Upper lobe of right lung (tissue), 1 donor: ENCODE results near the gene KATNB1. TPM values are rescaled to one million over a fixed set of nuclear protein-coding genes. Genes with fewer than 3 reads are reported as not detected.

Experiments
- ATAC-seq: fragments of 200-7000 bp; cut with Tn5 transposase; one replicate; pipeline ENCODE4 v1.9.1; 2020; ENCODE audit warnings: mild to moderate bottlenecking, moderate library complexity
- DNase-seq: peaks from one replicate; pipeline ENCODE4 v3.0.0-alpha.2; 2020
- H3K27ac ChIP-seq: fragments of 200-600 bp; one replicate; pipeline ENCODE4 v1.8.0; 2022
- H3K27me3 ChIP-seq: fragments of 200-600 bp; one replicate; pipeline ENCODE4 v1.8.0; 2022; ENCODE audit warnings: mild to moderate bottlenecking
- H3K36me3 ChIP-seq: fragments of 200-600 bp; one replicate; pipeline ENCODE4 v1.8.0; 2022
- H3K4me1 ChIP-seq: fragments of 200-600 bp; one replicate; pipeline ENCODE4 v1.8.0; 2022
- H3K4me3 ChIP-seq: fragments of 200-600 bp; one replicate; pipeline ENCODE4 v1.8.0; 2022; ENCODE audit warnings: mild to moderate bottlenecking
- H3K9me3 ChIP-seq: fragments of 200-600 bp; one replicate; pipeline ENCODE4 v1.8.0; 2022
- intact Hi-C: fragments of 100-400 bp; cut with DNase I; formaldehyde crosslinking; loops from one replicate; pipeline ENCODE4 v1.11.0; 2022
- total RNA-seq: library from RNA; stranded (reverse); fragmentation: NEBNext Ultra II Directional; extraction: Animal tissue kit (Norgen Biotek cat#: 25700); gene quantifications from one replicate; pipeline ENCODE4 v1.2.1, GENCODE V29; 2021
- TF ChIP-seq, protein P1 (sequence below): fragments of 200-600 bp; IDR thresholded peaks from one replicate; pipeline ENCODE4 v1.8.0; 2022; ENCODE audit warnings: antibody characterized with exemption
- donor health status: DM: no; HTN: yes; CAD: no; lungs with severe emphysema.

The KATNB1 gene
- total RNA-seq, 1 donor from 2014 or later: 16.6 TPM

DNA sequence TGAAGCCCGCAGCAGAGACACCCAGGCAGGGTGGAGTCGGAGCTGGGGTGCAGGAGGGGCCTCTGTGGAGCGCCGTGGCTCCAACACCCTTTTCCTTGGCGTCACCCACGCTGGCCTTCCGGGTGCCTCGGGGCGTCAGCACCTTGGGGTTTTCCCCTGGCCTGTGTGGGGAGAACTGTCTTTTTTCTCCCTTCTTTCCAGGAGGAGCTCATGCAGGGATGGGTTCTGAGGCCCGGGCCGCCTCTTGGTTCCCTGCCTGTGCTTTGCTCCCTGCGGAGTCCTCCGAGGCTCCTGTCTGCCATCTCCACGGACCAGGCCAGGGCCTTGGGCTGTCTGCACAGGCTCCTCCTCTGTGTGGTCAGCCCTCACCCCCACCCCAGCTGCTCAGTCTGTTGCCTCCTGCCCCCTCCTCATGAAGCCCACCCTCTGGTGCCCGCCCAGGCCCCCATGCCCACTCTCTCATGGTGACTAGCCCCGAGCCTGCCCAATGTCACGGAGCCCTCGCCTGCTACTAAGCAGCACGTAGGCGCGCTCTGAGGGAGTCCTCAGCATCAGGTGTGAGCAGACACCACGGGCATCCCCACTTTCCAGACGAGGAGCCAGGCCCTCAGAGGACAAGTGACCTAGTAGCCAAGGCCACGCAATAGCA lies 5.0 kb downstream of the KATNB1 start:
- Histone ChIP-seq H3K36me3 (no peaks in the 10 kb centered on the region), H3K27ac (no peak overlapping the region), H3K9me3 (no peaks in the 10 kb centered on the region), H3K4me1 (peaks cover 15% of the 10 kb centered on the region), H3K27me3 (no peaks in the 10 kb centered on the region), H3K4me3 (no peak overlapping the region)
- intact Hi-C loops: no loop called here
- ATAC-seq: no peak
- no peak for DNase-seq
- TF ChIP-seq, protein P1, sequence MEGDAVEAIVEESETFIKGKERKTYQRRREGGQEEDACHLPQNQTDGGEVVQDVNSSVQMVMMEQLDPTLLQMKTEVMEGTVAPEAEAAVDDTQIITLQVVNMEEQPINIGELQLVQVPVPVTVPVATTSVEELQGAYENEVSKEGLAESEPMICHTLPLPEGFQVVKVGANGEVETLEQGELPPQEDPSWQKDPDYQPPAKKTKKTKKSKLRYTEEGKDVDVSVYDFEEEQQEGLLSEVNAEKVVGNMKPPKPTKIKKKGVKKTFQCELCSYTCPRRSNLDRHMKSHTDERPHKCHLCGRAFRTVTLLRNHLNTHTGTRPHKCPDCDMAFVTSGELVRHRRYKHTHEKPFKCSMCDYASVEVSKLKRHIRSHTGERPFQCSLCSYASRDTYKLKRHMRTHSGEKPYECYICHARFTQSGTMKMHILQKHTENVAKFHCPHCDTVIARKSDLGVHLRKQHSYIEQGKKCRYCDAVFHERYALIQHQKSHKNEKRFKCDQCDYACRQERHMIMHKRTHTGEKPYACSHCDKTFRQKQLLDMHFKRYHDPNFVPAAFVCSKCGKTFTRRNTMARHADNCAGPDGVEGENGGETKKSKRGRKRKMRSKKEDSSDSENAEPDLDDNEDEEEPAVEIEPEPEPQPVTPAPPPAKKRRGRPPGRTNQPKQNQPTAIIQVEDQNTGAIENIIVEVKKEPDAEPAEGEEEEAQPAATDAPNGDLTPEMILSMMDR: no peak

DNA sequence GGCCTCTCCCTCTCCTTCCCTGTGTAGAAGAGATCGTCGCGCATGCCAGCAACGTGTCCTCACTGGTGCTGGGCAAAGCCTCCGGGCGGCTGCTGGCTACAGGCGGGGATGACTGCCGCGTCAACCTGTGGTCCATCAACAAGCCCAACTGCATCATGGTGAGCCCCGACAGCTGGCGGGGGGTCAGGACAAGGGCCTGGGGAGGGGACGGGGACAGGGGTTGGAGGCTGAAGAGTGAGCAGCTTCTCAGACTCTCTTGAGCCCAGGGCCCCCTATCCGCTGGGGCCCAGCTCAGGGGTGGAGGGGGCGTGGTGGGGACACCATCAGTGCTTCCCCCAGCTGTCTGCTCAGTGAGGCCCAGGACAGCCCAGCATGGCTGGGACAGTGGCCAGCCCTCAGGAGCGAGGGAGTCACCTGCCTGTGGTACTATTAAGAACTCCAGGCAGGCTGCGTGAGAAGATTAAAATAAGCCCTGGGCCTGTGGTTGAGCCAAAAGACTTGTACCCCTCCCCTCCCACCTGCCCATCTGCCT lies 6.2 kb downstream of the KATNB1 start:
- Histone ChIP-seq H3K27me3 (no peaks in the 10 kb centered on the region), H3K4me1 (peaks cover 8% of the 10 kb centered on the region), H3K36me3 (no peaks in the 10 kb centered on the region), H3K9me3 (no peaks in the 10 kb centered on the region), H3K4me3 (no peak overlapping the region), H3K27ac (no peak overlapping the region)
- ATAC-seq (peak; percentile 9), DNase-seq (no peak)
- TF ChIP-seq, protein P1: no peak
- intact Hi-C loops: no loop called here

DNA sequence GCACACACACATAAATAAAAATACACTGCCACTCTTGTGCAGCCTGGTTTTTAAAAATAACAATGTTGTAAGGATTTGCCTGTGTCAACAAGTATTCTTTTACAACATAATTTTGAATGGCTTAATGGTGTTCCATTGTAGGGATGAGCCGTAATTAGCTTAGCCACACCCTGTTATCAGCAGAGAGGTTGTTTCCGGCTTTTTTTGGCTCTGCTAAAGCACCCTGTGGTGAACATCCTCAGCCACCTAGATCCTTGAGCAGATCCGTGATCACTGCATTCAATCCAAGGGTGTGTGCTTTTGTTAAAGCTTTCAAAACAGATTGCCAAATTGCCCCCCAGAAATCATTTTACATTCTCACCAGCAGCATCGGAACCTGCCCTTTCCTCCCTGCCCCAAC lies 7.0 kb downstream of the KATNB1 start:
- Histone ChIP-seq H3K27ac (no peak overlapping the region), H3K9me3 (no peaks in the 10 kb centered on the region), H3K4me1 (peaks cover under 1% of the 10 kb centered on the region), H3K36me3 (peaks cover 4% of the 10 kb centered on the region), H3K4me3 (no peak overlapping the region), H3K27me3 (no peaks in the 10 kb centered on the region)
- TF ChIP-seq, protein P1: no peak
- ATAC-seq: no peak
- intact Hi-C loops: no loop called here
- no peak for DNase-seq

DNA sequence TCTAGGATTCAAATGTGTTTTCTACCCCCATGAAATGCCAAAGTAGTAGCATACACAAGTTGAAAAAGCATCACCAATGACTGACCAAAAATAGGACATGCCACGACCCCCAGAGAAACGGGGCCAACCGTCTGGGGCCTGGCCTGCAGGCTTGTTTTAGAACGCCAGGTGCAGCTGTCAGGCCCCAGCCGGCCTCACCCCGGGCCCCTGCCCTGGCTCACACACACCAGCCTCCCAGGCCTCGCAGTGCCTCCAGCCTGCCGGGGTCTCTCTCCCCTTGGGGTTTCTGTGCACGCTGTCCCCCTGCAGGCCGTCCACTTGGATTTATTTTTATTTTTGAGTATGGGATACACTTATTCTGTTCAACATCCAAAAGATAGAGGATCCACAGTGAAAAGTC lies 7.9 kb downstream of the KATNB1 start:
- ATAC-seq: no peak
- Histone ChIP-seq H3K9me3 (no peaks in the 10 kb centered on the region), H3K4me1 (no peaks in the 10 kb centered on the region), H3K27me3 (no peaks in the 10 kb centered on the region), H3K4me3 (no peak overlapping the region), H3K27ac (no peak overlapping the region), H3K36me3 (peaks cover 5% of the 10 kb centered on the region)
- no peak for DNase-seq
- TF ChIP-seq, protein P1: no peak
- intact Hi-C loops: no loop called here

DNA sequence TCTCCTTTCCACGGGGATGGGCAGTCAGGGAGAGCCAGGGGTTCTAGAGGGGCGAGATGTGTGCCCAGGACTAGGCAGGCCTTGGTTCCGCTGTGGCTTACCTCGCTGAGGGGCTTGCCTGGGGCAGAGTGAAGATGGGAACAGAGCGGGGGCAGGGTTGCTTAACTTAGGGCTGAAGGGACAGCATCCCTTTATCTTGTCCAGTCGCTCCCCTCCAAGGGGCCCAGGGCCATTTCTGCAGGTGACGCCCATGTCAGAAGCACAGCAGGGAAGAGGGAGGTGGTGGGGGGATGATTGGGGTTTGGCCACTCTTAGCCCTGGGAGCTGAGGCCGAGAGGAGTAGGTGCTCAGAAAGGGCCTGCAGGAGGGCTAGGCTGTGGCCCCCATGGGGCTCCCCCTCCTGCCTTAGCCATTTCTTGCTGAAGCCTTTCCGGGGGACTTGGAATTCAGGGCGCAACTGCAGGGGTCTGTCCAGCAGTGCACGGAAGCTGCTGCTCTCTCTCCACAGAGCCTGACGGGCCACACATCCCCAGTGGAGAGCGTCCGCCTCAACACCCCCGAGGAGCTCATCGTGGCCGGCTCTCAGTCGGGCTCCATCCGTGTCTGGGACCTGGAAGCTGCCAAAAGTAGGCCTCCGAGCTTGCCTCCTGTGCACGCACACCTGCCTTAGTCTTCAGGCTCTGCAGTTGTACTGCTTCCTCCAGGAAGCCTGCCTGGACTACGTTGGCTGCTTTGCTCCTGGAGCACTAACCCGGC lies 8.5 kb downstream of the KATNB1 start:
- no peak for ATAC-seq
- H3K4me3 ChIP-seq: no peak overlapping the region
- peaks cover 5% of the 10 kb centered on the region for H3K36me3 ChIP-seq
- no peak overlapping the region for H3K27ac ChIP-seq
- no peak for DNase-seq
- H3K9me3 ChIP-seq: no peaks in the 10 kb centered on the region
- intact Hi-C loops: no loop called here
- no peaks in the 10 kb centered on the region for H3K27me3 ChIP-seq
- H3K4me1 ChIP-seq: no peaks in the 10 kb centered on the region
- TF ChIP-seq, protein P1: no peak
